GM18868 (cell line): ENCODE measurements around the gene LENEP.

Source experiments
- ATAC-seq: cut with Tn5 transposase; IDR thresholded peaks from one replicate; pipeline ENCODE4 v1.9.1; 2021; ENCODE audit warnings: mild to moderate bottlenecking, moderate library complexity; ENCODE audit not compliant: unreplicated experiment

The LENEP gene

GRCh38 chr1:155009742-155010141 is 16.4 kb downstream of the LENEP start:
- ATAC-seq, result no peak

GRCh38 chr1:155010211-155010918 is 17.0 kb downstream of the LENEP start:
- no peak for ATAC-seq

GRCh38 chr1:155011004-155011416 is 17.6 kb downstream of the LENEP start:
- ATAC-seq, result no peak

- ATAC-seq, result no peak
These were observed 18.1 kb downstream of the LENEP start for GRCh38 chr1:155011437-155012025.

- ATAC-seq, result no peak
These were observed 18.7 kb downstream of the LENEP start for GRCh38 chr1:155012026-155012546.

GRCh38 chr1:155012776-155013602 is 19.6 kb downstream of the LENEP start:
- ATAC-seq, result no peak

GRCh38 chr1:155013632-155014031 is 20.2 kb downstream of the LENEP start:
- no peak for ATAC-seq

GRCh38 chr1:155014709-155015508 is 21.5 kb downstream of the LENEP start:
- no peak for ATAC-seq

- no peak for ATAC-seq
These were observed 22.3 kb downstream of the LENEP start for GRCh38 chr1:155015527-155016230.

GRCh38 chr1:155016231-155016831 is 22.9 kb downstream of the LENEP start:
- no peak for ATAC-seq

GRCh38 chr1:155017041-155017945 is 23.9 kb downstream of the LENEP start:
- peak; percentile 80 for ATAC-seq

GRCh38 chr1:155017946-155018316 is 24.5 kb downstream of the LENEP start:
- ATAC-seq, result peak; percentile 8

- no peak for ATAC-seq
These were observed 25.4 kb downstream of the LENEP start for GRCh38 chr1:155018617-155019348.

GRCh38 chr1:155019377-155020245 is 26.2 kb downstream of the LENEP start:
- ATAC-seq, result no peak

- ATAC-seq, result no peak
These were observed 28.9 kb downstream of the LENEP start for GRCh38 chr1:155022136-155022926.

GRCh38 chr1:155022927-155023236 is 29.5 kb downstream of the LENEP start:
- ATAC-seq, result no peak

- no peak for ATAC-seq
These were observed 30.2 kb downstream of the LENEP start for GRCh38 chr1:155023627-155024026.
